NT2/D1 (cell line): ENCODE measurements around the gene RAB11FIP4.

ENCODE experiments used
- SUZ12 ChIP-seq: IDR thresholded peaks from 2 replicates; pipeline ENCODE4 v1.6.1; 2011; ENCODE audit not compliant: insufficient read length, insufficient read depth; ENCODE audit errors: extremely low read depth
- ZNF274 ChIP-seq: IDR thresholded peaks from 2 replicates; pipeline ENCODE4 v1.6.1; 2011; ENCODE audit warnings: mild to moderate bottlenecking, low read depth, low read length

DNA sequence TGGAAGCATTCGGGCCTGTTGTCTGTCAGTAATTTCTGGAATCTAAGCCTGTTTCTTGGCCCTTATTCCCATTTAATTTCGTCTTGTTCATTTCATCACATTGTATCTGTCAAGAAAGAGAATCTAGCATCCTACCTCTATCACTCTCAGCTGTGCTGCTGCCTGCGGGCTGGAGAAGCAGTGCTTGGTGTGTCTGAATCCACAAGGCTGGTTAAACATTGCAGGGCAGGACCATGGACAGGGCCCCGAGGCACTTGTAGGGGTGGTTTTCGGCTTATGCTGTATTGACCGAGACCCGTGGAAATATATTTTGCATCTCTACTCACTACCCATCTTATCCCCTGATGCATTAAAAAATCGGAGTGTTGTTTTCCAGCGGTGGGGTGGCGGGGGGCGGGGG lies 3.1 kb downstream of the RAB11FIP4 start:
- no peak for TF ChIP-seq ZNF274
- TF ChIP-seq SUZ12: no peak
